ENCODE results near the gene PRDX2. TPM values are rescaled to one million over a fixed set of nuclear protein-coding genes. Genes with fewer than 3 reads are reported as not detected.
"Not testable (repeated sequence)": the region's sequence is repeated elsewhere in the genome, so short reads cannot be mapped to it uniquely, and the experiment has no call there.

The PRDX2 gene
- total and polyA plus RNA-seq, 10 of the 15 experiments (the other 5 are each of a cell fraction or from before 2014, with no cell fraction given): 93.0 to 812 (median 344) TPM

GRCh38 chr19:12799742-12800465, 1.7 kb downstream of the PRDX2 start:
- Histone ChIP-seq H3K36me3 (ENCODE audit: control insufficient read depth in 2 of 2, insufficient read depth in 2 of 2, low read length in 1 of 2) (peaks cover 0 to 1% of the 10 kb centered on the region in 2 experiments; a peak in 2 of 4 replicates), H2AFZ (ENCODE audit: control insufficient read depth, low read depth, low read length) (no peak overlapping the region), H4K20me1 (ENCODE audit: control insufficient read depth, insufficient read depth) (no peaks in the 10 kb centered on the region), H3K9ac (ENCODE audit: control insufficient read depth, insufficient read depth, low read length) (no peak overlapping the region), H3K79me2 (ENCODE audit: control insufficient read depth, insufficient read depth, low read length) (peaks cover 13% of the 10 kb centered on the region), H3K4me2 (ENCODE audit: control insufficient read depth, insufficient read depth) (peak overlapping the region; percentile 98), H3K4me3 (no peak overlapping the region), H3K27ac (ENCODE audit: control insufficient read depth, insufficient read depth) (no peak overlapping the region), H3K9me3 (replicated peaks; ENCODE audit: control insufficient read depth, insufficient read depth, low read length) (no peaks in the 10 kb centered on the region), H3K4me1 (ENCODE audit: control insufficient read depth, insufficient read depth, low read length) (peaks cover 23% of the 10 kb centered on the region), H3K27me3 (replicated peaks in 1 of 2; ENCODE audit: control insufficient read depth in 2 of 2, insufficient read depth in 2 of 2, low read length in 1 of 2) (no peaks in the 10 kb centered on the region)
- BruUV-seq (replicated peaks): no TSS peak
- ChIA-PET CTCF (interaction anchor here (1.0 to 12.9 kb wide), 4 partner anchors 22 to 63 kb away, joined by 3 to 537 read pairs (median 217); partner anchors contain the start of genes GET3 and HOOK2), SMC1A (ENCODE audit: uncharacterized antibody, unreplicated experiment) (interaction anchor here (0.9 to 11.5 kb wide), 3 partner anchors 20 to 37 kb away, joined by 3 to 240 read pairs (median 4); no protein-coding TSS in a partner anchor), RAD21 (ENCODE audit: unreplicated experiment) (interaction anchor here (1.0 to 11.4 kb wide), 4 partner anchors 23 to 91 kb away, joined by 3 to 303 read pairs (median 9); partner anchors contain the start of genes GCDH and HOOK2), POLR2A (interaction anchor here (0.9 to 2.2 kb wide), 5 partner anchors 8 to 79 kb away, joined by 3 to 9 read pairs (median 6); partner anchors contain the start of gene JUNB)
- WGBS (ENCODE audit: insufficient coverage, insufficient replicate concordance, low lambda C conversion rate, missing lambda C conversion rate): 68% methylated on average over 18 of the region's 18 CpGs
- TF ChIP-seq SKIL (IDR thresholded peaks at IDR 0.05; ENCODE audit: low read depth, poor library complexity, severe bottlenecking) (no peak), POLR2AphosphoS5 (IDR thresholded peaks at IDR 0.05; ENCODE audit: low read length) (no peak), POU2F2 (IDR thresholded peaks at IDR 0.05; ENCODE audit: borderline replicate concordance, low read depth, low read length) (no peak), BCL3 (IDR thresholded peaks at IDR 0.05; ENCODE audit: borderline replicate concordance, insufficient read depth, low read depth, low read length, poor library complexity, severe bottlenecking) (no peak), LARP7 (IDR thresholded peaks at IDR 0.05) (no peak)
- intact Hi-C loops (cut with micrococcal nuclease; ENCODE audit: unreplicated experiment): no loop called here
- in situ Hi-C loops (cut with MboI): loop anchor here (5.0 kb wide), 1 partner anchor 38 kb away; no protein-coding TSS in a partner anchor
- ATAC-seq (no peak), DNase-seq (ENCODE audit: low read depth, low spot score) (no peak), FAIRE-seq (no peak)

- FAIRE-seq; H4K20me1 ChIP-seq (ENCODE audit: control insufficient read depth, insufficient read depth); H3K9ac ChIP-seq (ENCODE audit: control insufficient read depth, insufficient read depth, low read length); H3K36me3 ChIP-seq (ENCODE audit: control insufficient read depth in 2 of 2, insufficient read depth in 2 of 2, low read length in 1 of 2); H3K9me3 ChIP-seq (replicated peaks; ENCODE audit: control insufficient read depth, insufficient read depth, low read length); H2AFZ ChIP-seq (ENCODE audit: control insufficient read depth, low read depth, low read length); BruUV-seq (replicated peaks); ATAC-seq; H3K4me3 ChIP-seq; intact Hi-C loops (cut with micrococcal nuclease; ENCODE audit: unreplicated experiment); DNase-seq (ENCODE audit: low read depth, low spot score); H3K27ac ChIP-seq (ENCODE audit: control insufficient read depth, insufficient read depth); H3K4me2 ChIP-seq (ENCODE audit: control insufficient read depth, insufficient read depth); H3K27me3 ChIP-seq (replicated peaks in 1 of 2; ENCODE audit: control insufficient read depth in 2 of 2, insufficient read depth in 2 of 2, low read length in 1 of 2): not testable (repeated sequence)
- CTCF ChIA-PET: interaction anchor here (1.0 to 12.9 kb wide), 9 partner anchors 18 to 809 kb away, joined by 3 to 537 read pairs (median 4); partner anchors contain the start of genes GET3 and HOOK2
- H3K79me2 ChIP-seq (ENCODE audit: control insufficient read depth, insufficient read depth, low read length): peaks cover 24% of the 10 kb centered on the region
- POLR2A ChIA-PET: interaction anchor here (1.2 to 8.2 kb wide), 2 partner anchors 18 to 63 kb away, joined by 10 to 303 read pairs; partner anchors contain the start of genes HOOK2 and TRIR
- RAD21 ChIA-PET (ENCODE audit: unreplicated experiment): interaction anchor here (1.7 to 11.4 kb wide), 3 partner anchors 14 to 24 kb away, joined by 5 to 303 read pairs (median 23); partner anchors contain the start of gene HOOK2
- SMC1A ChIA-PET (ENCODE audit: uncharacterized antibody, unreplicated experiment): interaction anchor here (0.6 to 11.5 kb wide), 7 partner anchors 18 to 1000 kb away, joined by 3 to 240 read pairs (median 4); no protein-coding TSS in a partner anchor
- peaks cover 28% of the 10 kb centered on the region for H3K4me1 ChIP-seq (ENCODE audit: control insufficient read depth, insufficient read depth, low read length)
- WGBS (ENCODE audit: insufficient coverage, insufficient replicate concordance, low lambda C conversion rate, missing lambda C conversion rate): 85% methylated on average over 7 of the region's 7 CpGs
- in situ Hi-C loops (cut with MboI): loop anchor here (5.0 kb wide), 1 partner anchor 35 kb away; no protein-coding TSS in a partner anchor
Measured at GRCh38 chr19:12797607-12798006, 4.0 kb downstream of the PRDX2 start.

All from GM12878 (cell line).